Calu3 (cell line): ENCODE results near the gene S100A12. TPM values are rescaled to one million over a fixed set of nuclear protein-coding genes. Genes with fewer than 3 reads are reported as not detected.
"Not testable (repeated sequence)": the region's sequence is repeated elsewhere in the genome, so short reads cannot be mapped to it uniquely, and the experiment has no call there.

Experiments
- Bru-seq: library from RNA; stranded (reverse); fragments of 400-500 nt; gene quantifications from one replicate; lab custom pipeline; 2021; lab: Mats Ljungman, UMichigan
- BruChase-seq, 2 experiments: library from RNA; stranded (reverse); fragments of 400-500 nt; gene quantifications; one replicate each; lab custom pipeline; 2021; lab: Mats Ljungman, UMichigan
- BruUV-seq: library from RNA; stranded (reverse); fragments of 400-500 nt; replicated peaks from 2 replicates; lab custom pipeline; 2021; lab: Mats Ljungman, UMichigan
- CTCF ChIA-PET: fragments of 300-600 bp; sonication (Branson Sonifier 250); formaldehyde crosslinking; loops from one replicate; lab custom pipeline; 2022; ENCODE audit warnings: antibody characterized with exemption; lab: Charles Lee
- DNase-seq: peaks from one replicate; pipeline ENCODE4 v3.0.0; 2022
- H3K27ac Mint-ChIP-seq: one replicate; pipeline ENCODE4 v1.8.0; 2022; ENCODE audit warnings: mixed read lengths; ENCODE audit not compliant: unreplicated experiment
- H3K27me3 Mint-ChIP-seq: one replicate; pipeline ENCODE4 v1.8.0; 2022; ENCODE audit warnings: mixed read lengths; ENCODE audit not compliant: unreplicated experiment
- H3K36me3 Mint-ChIP-seq: one replicate; pipeline ENCODE4 v1.8.0; 2022; ENCODE audit warnings: mild to moderate bottlenecking, moderate library complexity, mixed read lengths; ENCODE audit not compliant: insufficient read depth, unreplicated experiment
- H3K4me1 Mint-ChIP-seq: one replicate; pipeline ENCODE4 v1.8.0; 2022; ENCODE audit warnings: mild to moderate bottlenecking, low read depth, mixed read lengths; ENCODE audit not compliant: unreplicated experiment
- H3K4me3 Mint-ChIP-seq: one replicate; pipeline ENCODE4 v1.8.0; 2022; ENCODE audit warnings: mild to moderate bottlenecking, low read depth, moderate library complexity, mixed read lengths; ENCODE audit not compliant: unreplicated experiment
- H3K9me3 Mint-ChIP-seq: one replicate; pipeline ENCODE4 v1.8.0; 2022; ENCODE audit warnings: low read depth, mixed read lengths; ENCODE audit not compliant: unreplicated experiment
- intact Hi-C: fragments of 100-400 bp; cut with micrococcal nuclease; formaldehyde crosslinking; loops from one replicate; pipeline ENCODE4 v1.10.0; 2022; ENCODE audit not compliant: unreplicated experiment
- long read RNA-seq: library from polyadenylated mRNA; stranded (forward); transcript quantifications from one replicate; pipeline ENCODE4 v2.0.0, GENCODE V29; 2022
- total RNA-seq: library from RNA; stranded (reverse); gene quantifications from 2 replicates; pipeline ENCODE4 v1.2.3, GENCODE V29; 2022
- TF ChIP-seq, protein P1 (sequence below): fragments of 200-600 bp; IDR thresholded peaks from one replicate; pipeline ENCODE4 v1.8.0; 2022; ENCODE audit warnings: antibody characterized with exemption; ENCODE audit not compliant: unreplicated experiment

S100A12 gene
- total RNA-seq: not detected in 2 replicates
- not detected for Bru-seq, nascent RNA
- not detected for BruChase-seq, experiment 1, labeled RNA remaining after a 6-hour chase
- BruChase-seq, experiment 2, labeled RNA remaining after a 2-hour chase: not detected
- long read RNA-seq: 0 reads

DNA sequence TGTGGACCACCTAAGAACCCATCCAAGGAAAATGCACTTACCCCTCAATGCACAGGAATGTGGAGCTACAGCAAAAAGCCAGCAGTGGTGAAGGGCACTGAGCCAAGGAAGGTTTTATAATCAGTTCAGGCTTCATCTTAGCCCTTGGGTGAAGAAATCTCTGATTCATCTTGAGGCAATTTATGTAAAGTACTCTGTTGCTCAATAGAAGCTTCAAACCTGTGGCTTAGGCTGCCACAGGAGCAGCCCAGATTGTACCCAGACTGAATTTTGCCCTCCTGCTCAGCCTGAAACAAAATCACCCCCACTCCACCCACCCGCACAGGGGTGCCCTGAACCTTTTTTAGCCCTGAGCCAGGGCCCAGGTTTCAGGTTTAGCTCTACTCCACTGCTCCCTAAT, at the start of gene S100A12:
S100A12 (minus strand) TSS at position 111 of the 400 bp plus-strand sequence. CDS start 1,029 bp downstream, outside the sequence.
- intact Hi-C loops: no loop called here
- H3K4me3 Mint-ChIP-seq: no peak within 1 kb of the TSS
- TF ChIP-seq, protein P1, sequence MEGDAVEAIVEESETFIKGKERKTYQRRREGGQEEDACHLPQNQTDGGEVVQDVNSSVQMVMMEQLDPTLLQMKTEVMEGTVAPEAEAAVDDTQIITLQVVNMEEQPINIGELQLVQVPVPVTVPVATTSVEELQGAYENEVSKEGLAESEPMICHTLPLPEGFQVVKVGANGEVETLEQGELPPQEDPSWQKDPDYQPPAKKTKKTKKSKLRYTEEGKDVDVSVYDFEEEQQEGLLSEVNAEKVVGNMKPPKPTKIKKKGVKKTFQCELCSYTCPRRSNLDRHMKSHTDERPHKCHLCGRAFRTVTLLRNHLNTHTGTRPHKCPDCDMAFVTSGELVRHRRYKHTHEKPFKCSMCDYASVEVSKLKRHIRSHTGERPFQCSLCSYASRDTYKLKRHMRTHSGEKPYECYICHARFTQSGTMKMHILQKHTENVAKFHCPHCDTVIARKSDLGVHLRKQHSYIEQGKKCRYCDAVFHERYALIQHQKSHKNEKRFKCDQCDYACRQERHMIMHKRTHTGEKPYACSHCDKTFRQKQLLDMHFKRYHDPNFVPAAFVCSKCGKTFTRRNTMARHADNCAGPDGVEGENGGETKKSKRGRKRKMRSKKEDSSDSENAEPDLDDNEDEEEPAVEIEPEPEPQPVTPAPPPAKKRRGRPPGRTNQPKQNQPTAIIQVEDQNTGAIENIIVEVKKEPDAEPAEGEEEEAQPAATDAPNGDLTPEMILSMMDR: no peak
- H3K4me1 Mint-ChIP-seq: no peaks in the 10 kb centered on the region
- no peaks in the 10 kb centered on the region for H3K36me3 Mint-ChIP-seq
- no peak within 1 kb of the TSS for H3K27ac Mint-ChIP-seq
- peaks cover 57% of the 10 kb centered on the region for H3K27me3 Mint-ChIP-seq
- no peaks in the 10 kb centered on the region for H3K9me3 Mint-ChIP-seq
- no TSS peak for BruUV-seq
- peak; percentile 43 for DNase-seq
- CTCF ChIA-PET: interaction anchor here (0.7 to 1.1 kb wide), 3 partner anchors 18 to 1028 kb away, joined by 3 to 5 read pairs (median 4); partner anchors contain the start of gene S100A9

DNA sequence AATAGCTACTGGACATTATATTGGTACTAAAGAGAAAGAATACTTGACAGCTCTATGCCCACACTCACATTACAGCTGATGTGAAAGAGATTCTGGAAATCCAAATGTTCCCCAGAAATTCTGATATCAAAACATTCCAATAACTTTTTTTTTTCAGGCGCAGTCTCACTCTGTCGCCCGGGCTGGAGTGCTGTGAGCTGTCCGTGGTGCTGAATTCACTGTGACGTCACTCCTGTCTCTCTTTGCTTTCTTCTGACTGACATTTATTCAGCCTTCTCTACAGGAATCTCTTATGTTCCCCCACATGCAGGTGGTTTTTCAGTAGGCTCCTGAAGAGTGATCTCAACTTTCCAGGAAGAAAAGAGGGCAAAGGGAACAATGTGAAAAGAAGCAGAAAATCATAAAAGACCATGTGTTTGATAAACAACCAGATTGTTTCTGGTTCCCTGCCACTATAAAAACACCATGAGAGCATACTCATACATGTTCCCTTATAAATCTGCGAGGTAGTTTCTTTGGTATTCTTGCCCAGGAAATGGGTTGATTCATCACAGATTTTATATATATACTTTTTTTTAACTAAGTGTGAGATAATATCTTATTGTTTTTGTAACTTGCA, 47.1 kb upstream of the S100A12 start:
- Mint-ChIP-seq H3K27me3 (peaks cover 82% of the 10 kb centered on the region), H3K4me3 (no peak overlapping the region), H3K27ac (no peak overlapping the region), H3K36me3 (no peaks in the 10 kb centered on the region), H3K4me1 (no peaks in the 10 kb centered on the region), H3K9me3 (no peaks in the 10 kb centered on the region)
- CTCF ChIA-PET: interaction anchor here (0.7 kb wide), 1 partner anchor 205 kb away, joined by 3 read pairs; no protein-coding TSS in a partner anchor
- TF ChIP-seq, protein P1: no peak
- no TSS peak for BruUV-seq
- intact Hi-C loops: loop anchor here (2.0 kb wide), 1 partner anchor 30 kb away; no protein-coding TSS in a partner anchor
- peak; percentile 81 for DNase-seq

DNA sequence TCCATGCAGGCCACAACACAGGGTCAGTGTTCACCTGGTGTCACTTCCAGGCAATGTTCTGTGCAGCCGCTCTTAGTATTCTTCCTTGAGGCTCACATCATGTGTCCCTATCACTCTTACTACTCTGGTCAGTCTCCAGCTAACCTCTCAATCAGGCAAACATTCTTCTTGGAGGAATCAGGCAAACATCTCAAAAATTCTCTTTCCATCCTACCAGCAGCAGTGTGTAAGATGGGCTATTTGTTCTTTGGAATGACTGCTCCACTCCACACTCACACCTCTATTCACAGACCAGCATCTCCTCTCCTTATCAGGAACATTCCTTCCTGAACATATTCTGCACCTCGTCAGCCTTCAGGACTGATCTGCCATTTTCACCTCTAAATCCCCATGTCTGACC, 44.9 kb upstream of the S100A12 start:
- Mint-ChIP-seq H3K4me3 (no peak overlapping the region), H3K4me1 (no peaks in the 10 kb centered on the region), H3K27ac (no peak overlapping the region), H3K36me3 (no peaks in the 10 kb centered on the region), H3K9me3 (no peaks in the 10 kb centered on the region), H3K27me3 (peaks cover 82% of the 10 kb centered on the region)
- no peak for DNase-seq
- intact Hi-C loops: no loop called here
- TF ChIP-seq, protein P1: no peak
- CTCF ChIA-PET: no interaction called here
- no TSS peak for BruUV-seq

DNA sequence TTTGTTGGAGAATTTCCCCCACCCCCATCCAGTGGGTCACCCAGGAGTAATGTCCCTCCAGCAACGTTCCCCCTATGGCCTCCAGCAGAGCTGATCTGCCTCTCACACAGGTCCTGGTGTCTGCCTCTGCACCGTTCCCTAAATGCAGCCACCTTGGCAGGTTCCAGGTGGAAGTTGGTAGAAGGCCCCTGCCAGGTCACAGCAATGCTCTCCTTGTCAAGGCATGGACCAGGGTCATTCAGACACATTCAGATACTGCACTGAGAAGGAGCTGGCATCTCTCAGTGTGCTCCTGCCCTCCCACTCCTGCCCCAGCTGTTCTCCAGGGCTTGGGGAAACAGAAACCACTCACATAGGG, 44.0 kb upstream of the S100A12 start:
- BruUV-seq, H3K36me3 Mint-ChIP-seq, intact Hi-C loops, H3K4me1 Mint-ChIP-seq, CTCF ChIA-PET, DNase-seq, H3K27ac Mint-ChIP-seq, H3K9me3 Mint-ChIP-seq, H3K4me3 Mint-ChIP-seq: not testable (repeated sequence)
- H3K27me3 Mint-ChIP-seq: peaks cover 82% of the 10 kb centered on the region

DNA sequence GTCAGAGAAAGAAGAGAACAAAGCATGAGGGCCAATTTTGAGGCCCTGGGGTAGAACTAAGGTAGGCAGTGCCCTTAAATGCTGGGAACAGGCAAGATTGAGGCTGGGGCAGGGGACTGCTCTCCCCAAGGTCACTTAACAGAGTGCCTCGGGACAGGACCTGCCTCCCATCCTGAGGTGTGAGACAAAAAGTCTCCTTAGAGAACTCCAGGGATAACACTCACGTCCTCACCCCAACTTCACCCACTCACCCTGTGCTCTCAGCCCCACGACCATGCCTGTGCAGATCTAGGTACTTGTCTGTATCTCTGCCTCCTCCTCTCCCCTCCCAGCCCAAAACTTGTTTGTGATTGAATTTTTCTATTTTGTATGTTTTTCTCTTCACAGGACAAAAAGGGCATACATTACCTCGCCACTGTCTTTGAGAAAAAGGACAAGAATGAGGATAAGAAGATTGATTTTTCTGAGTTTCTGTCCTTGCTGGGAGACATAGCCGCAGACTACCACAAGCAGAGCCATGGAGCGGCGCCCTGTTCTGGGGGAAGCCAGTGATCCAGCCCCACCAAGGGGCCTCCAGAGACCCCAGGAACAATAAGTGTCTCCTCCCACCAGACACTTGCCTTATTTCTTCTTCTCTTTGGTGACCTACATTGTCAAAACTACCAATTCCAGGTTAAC, 43.5 kb upstream of the S100A12 start:
- H3K9me3 Mint-ChIP-seq, H3K4me3 Mint-ChIP-seq, H3K27ac Mint-ChIP-seq, H3K36me3 Mint-ChIP-seq, DNase-seq, H3K4me1 Mint-ChIP-seq, BruUV-seq, CTCF ChIA-PET, intact Hi-C loops: not testable (repeated sequence)
- peaks cover 82% of the 10 kb centered on the region for H3K27me3 Mint-ChIP-seq
